HG02623 (cell line): ENCODE data around the gene RAB5IF.
"Not testable (repeated sequence)": the region's sequence is repeated elsewhere in the genome, so short reads cannot be mapped to it uniquely, and the experiment has no call there.

Experiments
- ATAC-seq: cut with Tn5 transposase; IDR thresholded peaks from one replicate; pipeline ENCODE4 v1.9.1; 2021; ENCODE audit warnings: moderate library complexity; ENCODE audit not compliant: unreplicated experiment

Gene RAB5IF, protein sequence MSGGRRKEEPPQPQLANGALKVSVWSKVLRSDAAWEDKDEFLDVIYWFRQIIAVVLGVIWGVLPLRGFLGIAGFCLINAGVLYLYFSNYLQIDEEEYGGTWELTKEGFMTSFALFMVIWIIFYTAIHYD

DNA sequence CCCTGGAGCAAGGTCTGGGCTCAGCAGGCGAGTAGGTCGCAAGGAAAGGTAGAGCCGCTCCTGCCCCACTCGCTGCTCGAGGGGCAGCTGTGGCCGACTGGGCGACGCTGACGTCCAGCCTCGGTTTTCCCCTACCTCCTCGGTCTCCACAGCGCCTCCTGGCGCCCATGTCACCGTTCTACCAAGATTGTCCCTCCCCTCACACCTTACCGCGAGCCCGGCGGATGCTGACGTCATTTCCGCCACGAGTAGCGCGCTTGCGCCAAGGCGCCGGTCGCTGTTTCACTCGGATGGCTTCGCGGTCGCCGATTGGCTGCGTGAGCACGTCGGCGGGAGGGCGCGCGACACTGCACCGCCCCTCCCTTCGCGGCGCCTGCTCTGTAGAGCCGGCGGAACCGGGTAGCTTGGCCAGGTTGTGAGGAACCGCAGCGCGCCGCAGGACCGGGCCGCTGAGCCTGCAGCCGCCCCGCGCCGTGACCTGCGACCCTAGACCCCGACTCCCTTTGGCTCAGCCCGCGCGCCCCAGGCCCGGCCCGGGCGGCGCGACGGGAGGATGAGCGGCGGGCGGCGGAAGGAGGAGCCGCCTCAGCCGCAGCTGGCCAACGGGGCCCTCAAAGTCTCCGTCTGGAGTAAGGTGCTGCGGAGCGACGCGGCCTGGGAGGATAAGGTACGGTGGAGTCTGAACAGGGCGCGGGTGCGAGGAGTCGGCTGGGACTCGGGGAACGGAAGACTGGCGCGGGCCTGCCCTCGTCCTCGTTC, at the start of gene RAB5IF:
Gene RAB5IF (plus strand): TSS at position 381 of the 759 bp plus-strand sequence. CDS start 173 bp downstream, at position 554.
- peak; percentile 80 for ATAC-seq

DNA sequence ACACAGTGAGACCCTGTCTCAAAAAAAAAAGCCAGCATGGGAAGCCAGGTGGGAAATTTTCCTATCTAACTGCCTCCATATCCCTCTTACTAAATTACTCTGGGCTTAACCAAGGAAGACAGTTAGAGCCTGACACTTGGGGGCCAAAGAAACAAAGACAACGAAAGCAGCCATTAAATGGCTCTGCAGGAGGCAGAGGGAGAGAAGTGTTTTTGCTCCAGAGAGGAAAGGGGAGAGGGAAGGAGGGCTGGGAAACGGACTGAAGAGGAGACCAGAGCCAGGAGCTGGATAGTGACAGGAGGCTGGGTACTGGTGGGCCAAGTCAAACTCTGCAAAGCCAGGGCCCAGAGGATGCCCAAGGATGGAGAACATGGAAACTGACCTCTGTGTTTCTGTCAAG, 42.9 kb upstream of the RAB5IF start:
- ATAC-seq, result no peak

DNA sequence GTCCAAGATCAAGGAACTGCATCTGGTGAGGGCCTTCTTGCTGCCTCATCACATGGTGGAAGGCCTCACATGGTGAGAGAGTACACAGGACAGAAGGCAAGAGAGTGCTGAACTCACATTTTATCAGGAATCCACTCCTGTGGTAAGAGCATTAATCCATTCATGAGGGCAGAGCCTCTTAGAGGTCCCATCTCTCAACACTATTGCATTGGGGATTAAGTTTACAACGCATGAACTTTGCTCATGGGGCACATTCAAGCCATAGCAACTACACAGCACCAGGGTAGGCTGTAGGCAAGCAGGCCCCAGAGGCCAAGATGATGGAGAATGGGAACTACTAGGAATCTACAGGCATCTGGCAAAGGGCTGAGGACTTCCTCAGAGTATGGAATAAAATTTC, 42.2 kb upstream of the RAB5IF start:
- no peak for ATAC-seq

DNA sequence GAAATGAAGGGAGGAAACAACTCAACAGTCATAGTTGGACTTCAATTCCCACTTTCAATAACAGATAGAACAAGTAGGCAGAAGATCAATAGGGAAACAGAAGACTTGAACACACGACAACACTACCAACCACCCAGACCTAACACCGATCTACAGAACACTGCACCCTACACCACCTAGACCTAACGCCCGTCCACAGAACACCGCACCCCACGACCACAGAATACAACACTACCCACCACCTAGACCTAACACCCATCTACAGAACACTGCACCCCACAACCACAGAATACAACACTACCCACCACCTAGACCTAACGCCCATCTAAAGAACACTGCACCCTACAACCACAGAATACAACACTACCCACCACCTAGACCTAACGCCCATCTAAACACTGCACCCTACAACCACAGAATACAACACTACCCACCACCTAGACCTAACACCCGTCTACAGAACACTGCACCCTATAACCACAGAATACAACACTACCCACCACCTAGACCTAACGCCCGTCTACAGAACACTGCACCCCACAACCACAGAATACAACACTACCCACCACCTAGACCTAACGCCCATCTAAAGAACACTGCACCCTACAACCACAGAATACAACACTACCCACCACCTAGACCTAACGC, 41.4 kb upstream of the RAB5IF start:
- not testable (repeated sequence) for ATAC-seq

DNA sequence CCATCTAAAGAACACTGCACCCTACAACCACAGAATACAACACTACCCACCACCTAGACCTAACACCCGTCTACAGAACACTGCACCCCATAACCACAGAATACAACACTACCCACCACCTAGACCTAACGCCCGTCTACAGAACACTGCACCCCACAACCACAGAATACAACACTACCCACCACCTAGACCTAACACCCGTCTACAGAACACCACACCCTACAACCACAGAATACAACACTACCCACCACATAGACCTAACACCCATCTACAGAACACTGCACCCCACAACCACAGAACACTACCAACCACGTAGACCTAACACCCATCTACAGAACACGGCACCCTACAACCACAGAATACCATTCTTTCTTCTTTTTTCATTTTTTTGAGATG, 40.9 kb upstream of the RAB5IF start:
- not testable (repeated sequence) for ATAC-seq

DNA sequence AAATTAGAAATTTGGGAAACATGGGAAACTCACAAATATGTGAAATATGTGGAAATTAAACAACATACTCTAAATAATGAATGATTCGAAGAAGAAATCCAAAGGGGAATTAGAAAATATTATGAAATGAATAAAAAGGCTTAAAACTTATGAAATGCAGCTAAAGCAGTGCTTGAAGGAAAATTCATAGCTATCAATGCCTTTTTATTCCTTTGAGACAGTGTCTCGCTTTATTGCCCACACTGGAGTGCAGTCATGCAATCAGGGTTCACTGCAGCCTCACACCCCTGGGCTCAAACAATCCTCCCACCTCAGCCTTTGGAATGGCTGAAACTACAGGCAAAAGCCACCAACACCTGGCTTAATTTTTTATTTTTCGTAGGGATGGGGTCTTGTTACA, 40.1 kb upstream of the RAB5IF start:
- no peak for ATAC-seq

DNA sequence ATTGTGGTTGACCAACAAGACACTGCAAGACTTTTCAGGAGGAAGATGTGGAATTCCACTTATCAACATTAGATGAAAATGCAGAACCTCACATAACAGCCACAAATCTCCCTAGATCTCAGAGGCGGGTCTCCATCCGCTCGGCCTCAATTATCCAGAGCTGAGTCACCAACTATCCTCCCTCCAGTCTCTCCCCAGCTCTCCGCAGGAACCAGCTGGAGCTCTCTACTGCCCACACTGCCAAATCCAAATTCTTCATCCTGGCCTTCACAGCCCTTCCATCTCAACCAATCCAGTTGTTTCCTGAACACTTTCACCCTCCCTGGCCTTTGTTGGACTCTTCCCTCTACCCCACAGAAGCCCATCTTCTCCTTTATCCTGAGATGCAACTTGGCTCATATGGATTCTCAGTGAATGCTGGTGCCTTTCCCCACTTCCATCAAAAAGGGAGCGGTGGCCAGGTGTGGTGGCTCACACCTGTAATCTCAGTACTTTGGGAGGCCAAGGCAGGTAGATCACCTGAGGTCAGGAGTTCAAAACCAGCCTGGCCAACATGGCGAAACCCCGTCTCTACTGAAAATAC, 35.6 kb upstream of the RAB5IF start:
- no peak for ATAC-seq

DNA sequence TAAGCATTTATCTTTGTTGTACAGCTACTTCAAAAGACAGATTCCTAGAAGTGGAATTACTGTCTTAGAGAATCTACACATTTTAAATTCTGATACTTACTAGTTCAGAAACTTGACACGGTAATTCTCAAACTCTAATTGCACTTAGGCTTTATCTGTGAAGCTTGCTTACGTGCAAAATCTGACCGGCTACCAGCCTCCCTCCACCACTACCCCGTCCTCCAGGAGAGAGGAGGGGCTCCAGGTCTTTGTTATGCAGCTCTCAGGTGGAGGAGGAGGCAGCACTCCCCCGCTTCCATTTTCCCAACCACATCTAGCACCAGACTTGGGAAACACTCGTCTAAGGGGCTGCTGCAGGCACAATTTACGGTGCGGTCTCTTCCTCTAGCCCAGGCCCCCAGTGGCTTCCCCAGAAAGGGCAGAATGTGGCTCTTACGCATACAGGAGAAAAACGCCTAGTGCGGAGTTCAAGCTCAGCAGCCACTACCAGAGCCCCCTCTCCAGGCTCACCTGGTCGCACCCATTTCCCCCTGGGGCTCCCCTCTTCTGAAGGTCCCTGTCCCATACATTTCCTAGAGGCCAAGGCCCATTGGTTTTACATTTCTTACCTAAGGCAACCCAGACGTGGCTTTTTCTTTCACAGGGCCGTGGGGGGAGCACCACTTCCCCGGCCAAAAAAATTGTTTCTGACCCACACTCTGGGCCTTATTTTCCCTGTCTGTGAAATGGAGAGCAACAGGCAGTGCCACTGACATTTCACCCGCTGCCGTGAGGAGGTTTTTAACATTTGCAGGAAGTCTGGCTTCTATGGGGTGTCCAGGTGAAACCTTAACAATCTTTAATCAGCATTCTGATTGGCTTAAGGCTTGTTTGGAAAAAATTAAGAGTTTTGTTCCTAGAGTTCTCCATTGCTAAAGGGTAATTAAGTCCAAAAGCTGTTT, 33.7 kb upstream of the RAB5IF start:
- ATAC-seq, result no peak

DNA sequence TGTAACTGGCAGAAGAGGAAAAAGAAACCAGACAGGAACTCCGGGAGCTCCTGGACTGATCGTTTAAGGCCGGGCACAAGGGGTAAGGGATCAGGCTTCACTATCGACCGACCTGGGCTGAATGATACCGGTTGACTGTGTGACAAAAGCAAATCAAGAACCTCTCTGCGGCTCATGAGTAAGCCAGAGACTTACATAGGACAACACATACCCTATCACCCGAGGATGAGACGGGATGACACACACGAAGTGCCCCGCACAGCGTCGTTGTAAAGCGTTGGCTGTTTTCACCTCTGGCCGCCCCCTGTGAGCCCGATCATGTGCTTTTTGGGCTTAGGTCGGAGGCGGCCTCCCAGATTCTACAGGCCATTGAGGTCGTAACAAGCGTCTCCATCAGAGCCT, 32.9 kb upstream of the RAB5IF start:
- peak; percentile 1 for ATAC-seq

DNA sequence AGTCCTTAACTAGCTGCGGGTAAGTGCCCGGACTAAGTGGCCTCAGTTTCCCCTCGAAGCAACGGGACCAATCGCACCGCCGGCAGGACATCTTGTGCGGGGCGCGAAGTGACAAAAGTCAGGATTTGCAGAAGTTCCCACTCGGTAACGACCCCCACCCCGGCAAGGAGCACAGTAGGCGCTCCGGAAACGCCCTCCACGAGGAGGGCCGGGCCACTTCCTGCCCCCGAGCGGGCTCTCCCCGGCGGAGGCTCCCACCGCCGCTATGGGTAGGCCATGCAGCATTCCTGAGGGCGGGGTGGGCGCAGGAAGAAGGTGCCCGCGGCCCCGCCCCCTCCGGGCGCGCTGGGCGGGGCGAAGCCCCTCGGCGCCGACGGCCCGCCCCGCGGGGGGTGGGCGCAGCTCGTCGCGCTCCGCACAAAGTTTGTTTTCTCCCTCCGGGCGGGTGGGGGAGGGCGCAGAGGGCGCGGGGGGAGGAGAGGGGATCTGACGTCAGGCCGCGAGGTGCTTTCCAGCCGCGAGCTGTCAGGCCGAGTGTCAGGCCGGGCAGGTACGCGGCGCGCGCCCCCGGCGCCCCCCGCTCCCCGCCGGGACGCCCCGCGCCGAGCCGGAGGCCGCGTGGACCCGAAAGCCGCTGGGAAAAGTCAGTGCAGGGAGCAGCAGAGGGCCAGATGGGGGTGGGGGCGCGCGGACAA, 32.3 kb upstream of the RAB5IF start, which contains the start of gene TGIF2:
Gene TGIF2 (plus strand): TSS at position 495 of the 695 bp plus-strand sequence. CDS start 5,178 bp downstream, outside the sequence.
- ATAC-seq, result peak; percentile 58

DNA sequence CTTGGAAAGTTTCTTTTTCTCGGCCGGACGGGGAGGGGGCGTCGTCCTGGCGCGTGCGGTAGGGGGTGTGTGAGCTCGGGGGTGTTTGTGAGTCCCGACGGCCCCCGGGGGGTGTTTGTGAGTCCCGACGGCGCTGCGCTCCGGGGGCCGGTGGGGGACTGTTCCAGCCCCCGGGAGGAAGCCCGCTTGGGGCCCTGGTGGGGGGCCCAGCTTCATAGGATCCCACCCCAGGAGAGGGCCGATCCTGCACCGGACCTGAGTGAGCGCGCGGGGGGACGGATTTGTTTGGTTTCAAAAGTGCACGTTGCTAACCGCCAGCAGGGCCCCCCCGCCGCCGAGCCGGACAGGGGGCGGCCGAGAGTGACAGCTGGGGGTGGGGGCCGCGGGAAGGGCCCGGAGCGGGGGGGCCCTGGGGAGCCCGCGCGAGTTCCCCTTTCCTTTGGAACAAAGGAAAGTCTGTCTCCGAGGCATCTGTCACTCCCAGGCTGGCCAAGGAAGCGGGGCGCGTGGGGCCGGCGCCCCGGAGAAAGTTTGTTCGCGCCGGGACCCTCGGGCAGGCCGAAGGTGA, 31.7 kb upstream of the RAB5IF start:
- peak; percentile 3 for ATAC-seq

DNA sequence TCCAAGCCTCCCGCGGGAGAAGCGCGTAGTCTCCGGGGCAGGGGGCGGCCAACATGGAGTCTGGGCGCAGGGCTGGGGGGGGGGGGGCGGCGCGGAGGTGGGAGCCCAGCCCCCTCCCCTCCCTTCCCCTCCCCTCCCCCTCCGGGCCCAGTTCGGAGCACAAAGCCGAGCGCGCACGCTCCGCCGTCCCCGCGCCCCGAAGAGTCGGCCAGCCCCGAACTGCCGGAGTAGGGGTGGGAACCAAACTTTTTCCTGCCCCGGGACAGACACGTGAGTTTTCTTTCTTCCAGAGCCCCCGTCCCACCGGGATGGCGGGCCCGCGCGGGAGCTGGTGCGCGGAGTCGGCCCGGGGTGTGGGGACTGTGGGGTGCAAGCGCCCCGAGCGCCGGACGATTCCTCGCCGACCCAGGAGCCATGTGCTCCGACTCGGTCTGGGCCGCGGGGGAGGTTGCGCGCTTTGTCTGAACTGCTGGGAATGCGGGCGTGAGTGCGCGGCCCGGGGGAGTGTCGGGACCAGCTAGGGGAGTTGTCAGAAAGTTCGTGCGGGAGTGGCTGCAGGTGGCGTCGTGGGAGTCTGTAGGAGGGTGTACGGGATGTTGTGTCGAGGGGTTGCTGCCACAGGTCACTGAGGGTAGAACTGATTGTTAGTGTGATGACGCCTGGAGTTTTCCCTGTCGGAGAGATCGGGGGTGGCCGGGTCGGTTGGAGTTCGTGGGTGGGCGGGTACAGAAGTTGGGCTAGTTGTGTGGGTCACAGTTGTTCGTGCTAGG, 31.0 kb upstream of the RAB5IF start:
- no peak for ATAC-seq

DNA sequence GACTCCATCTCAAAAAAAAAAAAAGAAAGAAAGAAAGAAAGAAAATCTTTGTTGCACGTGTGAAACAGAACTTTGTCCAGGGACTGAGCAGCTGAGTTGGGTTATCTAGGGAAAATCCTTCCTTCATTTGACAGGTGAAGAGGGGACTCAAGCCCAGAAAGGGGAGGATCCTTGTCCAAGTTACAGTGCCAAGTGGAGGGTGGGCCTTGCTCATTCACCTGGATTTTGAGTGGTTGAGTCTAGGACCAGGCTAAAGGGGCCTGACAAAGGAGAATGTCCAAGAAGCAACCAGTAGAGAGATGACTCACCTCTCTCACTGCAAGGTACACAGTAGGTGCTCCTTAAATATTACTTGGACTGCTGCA, 29.5 kb upstream of the RAB5IF start:
- ATAC-seq, result no peak

DNA sequence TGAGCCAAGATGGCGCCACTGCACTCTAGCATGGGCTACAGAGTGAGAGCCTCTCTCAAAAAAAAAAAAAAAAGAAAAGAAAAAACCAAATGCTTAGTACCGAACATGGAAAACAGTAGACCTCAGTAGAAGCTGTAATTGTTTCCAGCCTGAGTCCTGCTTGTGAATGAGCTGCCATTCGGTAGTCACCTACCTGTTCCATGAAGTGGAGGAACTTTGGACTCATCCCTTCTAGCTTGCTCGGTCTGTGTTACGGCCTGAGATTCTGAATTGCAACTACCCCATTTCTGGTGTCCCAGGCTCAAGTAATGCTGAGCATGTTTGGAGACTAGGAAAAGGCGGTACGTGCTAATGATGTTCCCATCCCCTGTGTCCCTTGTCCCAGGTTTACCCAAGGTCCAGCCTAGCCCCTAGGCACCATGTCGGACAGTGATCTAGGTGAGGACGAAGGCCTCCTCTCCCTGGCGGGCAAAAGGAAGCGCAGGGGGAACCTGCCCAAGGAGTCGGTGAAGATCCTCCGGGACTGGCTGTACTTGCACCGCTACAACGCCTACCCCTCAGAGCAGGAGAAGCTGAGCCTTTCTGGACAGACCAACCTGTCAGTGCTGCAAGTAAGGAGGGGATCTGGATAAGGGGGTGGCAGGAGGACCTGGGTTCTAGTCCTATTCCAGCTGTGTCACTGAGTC, 27.1 kb upstream of the RAB5IF start:
- ATAC-seq, result no peak

DNA sequence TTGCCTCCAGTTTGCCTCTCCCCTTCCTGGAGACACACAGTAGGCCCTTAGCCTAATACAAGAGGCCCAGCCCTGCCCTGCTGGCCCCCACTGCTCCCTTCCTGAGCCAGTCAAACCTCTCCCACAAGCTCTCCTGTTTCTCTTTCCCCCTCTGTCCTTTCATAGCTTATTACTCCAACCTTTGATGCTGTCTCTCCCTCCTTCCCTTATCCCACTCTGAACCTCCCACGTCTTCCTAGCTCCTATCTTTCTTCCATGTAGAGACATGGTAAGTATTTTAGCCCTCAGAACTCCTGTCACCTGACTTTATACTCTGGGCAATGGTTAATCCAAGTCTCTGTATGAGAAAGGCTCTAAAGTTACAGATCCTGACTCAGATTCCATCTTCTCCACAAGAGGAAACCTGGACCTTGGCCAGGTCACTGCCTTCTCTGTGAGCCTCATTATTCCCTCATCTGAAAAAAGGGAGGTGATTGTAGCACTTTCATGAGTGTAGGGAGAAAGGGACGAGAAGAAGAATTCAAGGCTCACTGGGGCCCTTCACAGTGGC, 25.5 kb upstream of the RAB5IF start:
- ATAC-seq, result no peak

DNA sequence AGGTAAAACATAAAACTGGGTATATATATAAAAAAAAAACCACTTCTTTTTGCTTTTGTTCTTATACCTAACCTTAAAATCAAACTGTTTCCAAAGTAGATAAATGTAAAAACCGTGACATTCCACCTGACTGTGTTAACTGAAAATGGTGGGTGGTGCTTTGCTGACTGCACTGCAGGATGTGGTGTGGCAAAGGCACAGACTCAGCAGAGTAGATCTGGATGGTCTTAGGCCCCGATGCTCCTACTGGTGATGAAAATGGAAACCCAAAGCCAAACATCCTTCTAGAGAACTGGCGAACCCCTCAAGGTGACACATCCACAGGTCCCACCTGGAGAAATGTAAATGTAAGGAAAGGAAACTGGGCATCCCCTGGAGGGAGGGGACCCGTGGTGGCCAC, 23.3 kb upstream of the RAB5IF start:
- no peak for ATAC-seq

DNA sequence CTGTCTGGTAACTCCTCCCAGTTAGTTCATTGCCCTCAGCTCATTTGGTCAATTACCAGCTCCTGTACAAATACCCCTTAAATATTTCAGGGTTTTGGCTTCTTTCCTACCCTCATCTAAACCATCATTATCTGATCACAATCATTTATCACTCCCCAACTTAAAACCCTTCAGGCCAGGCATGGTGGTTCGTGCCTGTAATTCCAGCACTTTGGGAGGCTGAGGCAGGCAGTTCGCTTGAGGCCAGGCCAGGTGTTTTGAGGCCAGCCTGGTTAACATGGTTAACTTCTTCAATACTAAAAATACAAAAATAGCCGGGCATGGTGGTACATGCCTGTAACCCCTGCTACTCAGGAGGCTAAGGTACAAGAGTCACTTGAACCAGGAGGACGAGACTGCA, 22.8 kb upstream of the RAB5IF start:
- no peak for ATAC-seq

DNA sequence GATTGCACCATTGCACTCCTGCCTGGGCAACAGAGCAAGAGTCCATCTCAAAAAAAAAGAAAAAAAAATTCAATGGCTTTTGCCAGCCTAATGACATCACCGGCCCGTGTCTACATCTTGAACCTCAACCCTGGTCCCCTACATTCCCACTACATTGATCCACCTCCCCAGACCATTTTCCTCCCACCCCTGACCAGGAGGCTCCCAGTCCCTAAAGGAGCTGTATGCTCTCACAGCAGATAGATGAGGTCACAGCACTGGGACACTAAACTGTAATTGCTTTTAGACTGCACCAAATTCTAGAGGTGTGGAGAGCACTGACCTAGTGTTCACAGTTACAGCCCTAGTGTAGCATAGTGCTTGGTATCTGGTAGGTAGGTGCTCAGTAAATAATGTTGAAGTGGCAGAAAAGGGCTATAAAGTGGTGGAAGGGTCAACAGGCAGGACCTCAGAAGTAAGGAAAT, 21.5 kb upstream of the RAB5IF start:
- ATAC-seq, result no peak
